ENCODE data around the gene COL25A1.

The COL25A1 gene

DNA sequence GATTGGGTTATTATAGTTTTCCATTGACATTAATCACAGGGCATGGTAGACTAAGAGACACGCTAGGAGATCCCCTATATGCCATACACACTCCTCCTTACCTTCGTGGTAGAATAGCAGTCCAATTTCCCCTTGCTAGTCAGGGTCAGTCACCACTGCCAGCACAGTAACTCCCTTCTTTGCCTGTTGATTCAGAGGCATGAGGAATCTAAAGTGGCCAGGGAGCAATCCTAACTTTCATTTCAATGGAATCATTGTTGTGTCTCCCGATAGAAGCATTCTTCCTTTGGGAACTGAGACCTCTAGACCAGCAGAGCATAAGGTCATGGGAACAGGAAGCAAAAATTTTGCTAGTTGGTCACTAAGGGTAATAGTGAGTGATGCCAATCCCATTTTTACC, 51.1 kb downstream of the COL25A1 start:
- TF ChIP-seq, protein P1, sequence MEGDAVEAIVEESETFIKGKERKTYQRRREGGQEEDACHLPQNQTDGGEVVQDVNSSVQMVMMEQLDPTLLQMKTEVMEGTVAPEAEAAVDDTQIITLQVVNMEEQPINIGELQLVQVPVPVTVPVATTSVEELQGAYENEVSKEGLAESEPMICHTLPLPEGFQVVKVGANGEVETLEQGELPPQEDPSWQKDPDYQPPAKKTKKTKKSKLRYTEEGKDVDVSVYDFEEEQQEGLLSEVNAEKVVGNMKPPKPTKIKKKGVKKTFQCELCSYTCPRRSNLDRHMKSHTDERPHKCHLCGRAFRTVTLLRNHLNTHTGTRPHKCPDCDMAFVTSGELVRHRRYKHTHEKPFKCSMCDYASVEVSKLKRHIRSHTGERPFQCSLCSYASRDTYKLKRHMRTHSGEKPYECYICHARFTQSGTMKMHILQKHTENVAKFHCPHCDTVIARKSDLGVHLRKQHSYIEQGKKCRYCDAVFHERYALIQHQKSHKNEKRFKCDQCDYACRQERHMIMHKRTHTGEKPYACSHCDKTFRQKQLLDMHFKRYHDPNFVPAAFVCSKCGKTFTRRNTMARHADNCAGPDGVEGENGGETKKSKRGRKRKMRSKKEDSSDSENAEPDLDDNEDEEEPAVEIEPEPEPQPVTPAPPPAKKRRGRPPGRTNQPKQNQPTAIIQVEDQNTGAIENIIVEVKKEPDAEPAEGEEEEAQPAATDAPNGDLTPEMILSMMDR (IDR thresholded peaks at IDR 0.05; ENCODE audit: control extremely low read depth, extremely low read depth, low read depth, missing control alignments): no peak
- no peak for DNase-seq (ENCODE audit: extremely low spot score)
- POLR2A ChIA-PET: no interaction called here

DNA sequence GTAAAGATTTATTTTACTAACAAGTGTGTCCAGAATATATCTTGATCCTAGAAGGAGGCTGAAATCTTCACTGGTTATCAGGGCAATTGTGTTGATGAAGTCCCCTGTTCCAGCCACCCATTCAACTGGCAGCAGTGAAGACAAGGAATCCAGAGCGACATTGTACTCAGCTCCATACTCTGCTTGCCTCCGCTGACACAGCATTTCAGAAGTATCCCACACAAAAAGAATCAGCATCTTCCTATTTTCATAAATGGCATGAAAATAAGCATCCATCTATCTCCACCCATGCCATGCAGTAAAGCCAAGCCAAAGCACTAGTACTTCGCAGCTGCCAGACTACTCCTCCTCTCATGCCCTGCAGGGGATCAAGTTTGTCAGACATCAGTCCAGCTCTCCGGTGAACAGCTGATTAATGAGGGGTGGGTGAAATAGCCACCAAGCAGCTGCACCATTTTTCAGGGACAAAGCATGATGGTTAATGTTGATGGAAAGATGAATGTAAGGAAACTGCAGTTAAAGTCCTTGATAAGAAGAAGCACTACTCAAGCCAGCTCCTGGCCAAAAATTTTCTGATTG, 54.0 kb downstream of the COL25A1 start:
- POLR2A ChIA-PET: no interaction called here
- TF ChIP-seq, protein P1 (IDR thresholded peaks at IDR 0.05; ENCODE audit: control extremely low read depth, extremely low read depth, low read depth, missing control alignments): no peak
- DNase-seq (ENCODE audit: extremely low spot score): no peak
- CTCF ChIA-PET: interaction anchor here (1.1 to 3.3 kb wide), 2 partner anchors 9 to 12 kb away, joined by 3 to 8 read pairs; no protein-coding TSS in a partner anchor

More for the DNA sequence above, 51.1 kb downstream of the COL25A1 start:
- CTCF ChIA-PET: no interaction called here

DNA sequence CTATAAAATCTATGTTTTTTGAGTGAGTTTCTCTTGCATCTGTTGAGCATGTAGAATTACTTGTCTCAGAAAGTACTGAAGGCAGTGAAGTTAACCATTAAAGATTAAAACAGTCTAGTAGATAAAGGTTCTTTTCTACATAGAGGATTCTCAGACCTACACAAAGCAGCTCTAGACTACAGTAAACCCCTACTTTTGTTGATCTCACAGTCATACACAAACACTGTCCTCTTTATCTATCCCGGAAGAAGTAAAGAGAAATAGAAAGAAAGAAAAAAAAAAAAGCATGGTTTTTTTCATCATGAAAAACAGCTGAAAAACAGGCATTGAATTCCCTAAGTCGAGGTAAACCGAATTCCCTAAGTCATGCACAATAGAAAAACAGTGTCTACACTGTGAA, 58.6 kb downstream of the COL25A1 start:
- ChIA-PET POLR2A (no interaction called here), CTCF (no interaction called here)
- DNase-seq (ENCODE audit: extremely low spot score): no peak
- TF ChIP-seq, protein P1 (IDR thresholded peaks at IDR 0.05; ENCODE audit: control extremely low read depth, extremely low read depth, low read depth, missing control alignments): no peak

DNA sequence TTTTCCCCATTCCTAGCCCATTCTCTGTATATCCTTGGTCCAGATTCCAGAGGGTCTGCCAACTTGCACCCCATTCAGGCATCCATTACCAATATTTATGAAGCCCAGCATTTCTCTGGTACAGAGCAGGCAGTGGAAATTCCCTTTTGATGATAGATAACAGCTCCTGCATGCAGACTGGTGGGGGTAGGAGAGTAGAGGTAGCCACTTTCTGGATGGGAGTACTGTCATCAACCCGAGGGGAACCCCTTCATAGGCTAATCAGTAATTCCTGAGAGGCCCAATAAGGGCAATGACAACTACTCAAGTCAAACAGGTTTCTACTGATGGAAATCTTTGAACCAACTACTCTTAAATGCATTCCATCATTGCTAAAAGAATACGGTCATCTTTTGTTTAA, 63.7 kb downstream of the COL25A1 start:
- ChIA-PET POLR2A (no interaction called here), CTCF (no interaction called here)
- DNase-seq (ENCODE audit: extremely low spot score): no peak
- TF ChIP-seq, protein P1 (IDR thresholded peaks at IDR 0.05; ENCODE audit: control extremely low read depth, extremely low read depth, low read depth, missing control alignments): no peak

DNA sequence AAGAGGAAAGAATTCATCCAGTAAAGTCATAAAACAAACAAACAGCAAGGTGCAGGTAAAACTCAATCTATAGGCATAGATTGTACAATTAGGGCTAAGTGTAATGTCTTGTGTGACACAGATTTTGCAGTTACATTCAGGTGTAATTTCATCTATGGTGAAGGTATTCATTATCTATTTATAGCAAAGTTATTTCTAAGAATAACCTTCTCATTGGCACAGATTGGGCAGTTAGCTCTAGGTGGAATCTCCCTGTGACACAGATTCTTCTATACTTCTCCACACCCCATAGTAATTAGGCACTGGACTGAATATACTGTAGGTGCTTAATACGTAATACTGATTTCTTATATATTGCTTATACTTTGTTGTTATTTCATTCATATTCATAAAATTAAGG, 66.8 kb downstream of the COL25A1 start:
- CTCF ChIA-PET: no interaction called here
- POLR2A ChIA-PET: no interaction called here
- TF ChIP-seq, protein P1 (IDR thresholded peaks at IDR 0.05; ENCODE audit: control extremely low read depth, extremely low read depth, low read depth, missing control alignments): no peak

DNA sequence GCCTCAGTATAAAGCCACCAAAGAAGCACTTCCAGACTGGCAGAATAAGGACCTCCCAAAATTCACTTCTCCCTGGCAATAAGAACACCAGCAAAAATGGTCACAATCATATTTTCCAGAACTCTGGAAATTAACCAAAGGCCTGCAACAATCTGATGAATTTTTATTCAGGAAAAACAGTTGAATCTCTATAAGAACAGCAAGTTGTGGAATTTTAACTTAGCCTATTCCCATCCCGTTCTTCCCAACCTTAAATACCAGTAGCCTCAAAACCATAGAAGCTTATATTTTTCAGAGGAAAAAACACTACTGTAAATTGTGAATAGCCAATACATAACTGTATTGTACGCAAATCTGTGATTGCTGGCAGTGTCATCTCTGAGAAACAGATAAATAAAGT, 67.9 kb downstream of the COL25A1 start:
- ChIA-PET POLR2A (no interaction called here), CTCF (interaction anchor here (1.6 kb wide), 1 partner anchor 7 kb away, joined by 4 read pairs; no protein-coding TSS in a partner anchor)
- TF ChIP-seq, protein P1 (IDR thresholded peaks at IDR 0.05; ENCODE audit: control extremely low read depth, extremely low read depth, low read depth, missing control alignments): no peak
- DNase-seq (ENCODE audit: extremely low spot score): no peak

More for the DNA sequence above, 66.8 kb downstream of the COL25A1 start:
- DNase-seq (ENCODE audit: extremely low spot score): no peak
